ENCODE results near the gene ZNHIT1.

GRCh38 chr7:101232141-101232850 lies 14.3 kb downstream of the ZNHIT1 start:
- TF ChIP-seq CTCF (IDR thresholded peaks at IDR 0.05; ENCODE audit: low read depth, low read length) = no peak
- TF ChIP-seq EZH2phosphoT487 (IDR thresholded peaks at IDR 0.05; ENCODE audit: low read depth) = no peak

Data from OCI-LY3 (cell line).